ENCODE data around the gene FADS1.

The FADS1 gene

DNA sequence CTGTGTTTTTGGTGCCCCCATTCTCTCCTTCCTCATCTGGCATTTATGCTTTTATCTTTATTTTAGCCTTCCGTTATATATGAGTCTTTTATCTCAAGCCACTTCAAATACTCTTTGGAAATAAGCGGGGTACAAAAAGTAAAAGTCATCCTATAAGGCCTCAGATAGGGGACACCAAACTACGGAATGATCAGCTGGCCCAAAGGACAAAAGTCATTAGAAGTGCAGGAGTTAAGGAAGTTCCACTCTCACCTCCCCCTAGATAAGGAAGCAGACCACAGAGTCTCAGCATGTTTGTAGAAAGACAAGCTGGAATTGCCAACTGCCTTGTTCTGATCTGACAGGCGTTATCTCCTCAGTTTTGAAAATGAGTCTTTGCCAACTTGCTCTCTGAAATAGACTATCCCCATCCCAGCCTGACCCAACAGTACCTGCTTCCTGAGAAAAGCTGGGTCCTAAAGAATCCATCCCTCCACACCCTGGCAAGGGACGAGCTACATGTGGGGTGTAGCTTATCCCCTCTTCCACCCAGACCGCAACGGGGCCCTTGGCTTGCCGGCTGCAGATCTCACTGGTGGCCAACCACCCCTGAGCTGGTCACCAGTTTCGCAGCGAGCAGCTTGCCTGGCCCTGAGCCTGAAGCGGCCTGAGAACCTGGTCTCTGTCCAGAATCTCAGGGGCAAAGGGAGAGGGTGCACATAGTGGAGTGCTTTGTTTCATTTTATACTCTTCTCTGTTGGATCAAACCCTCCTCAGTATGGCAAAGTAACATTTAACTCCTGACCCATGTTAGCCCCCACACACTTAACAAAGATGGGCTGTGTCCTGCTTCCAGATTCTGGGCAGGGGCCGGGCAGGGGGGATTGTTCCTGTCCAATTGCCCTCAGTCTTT, 25.1 kb upstream of the FADS1 start:
- TF ChIP-seq, protein P1, sequence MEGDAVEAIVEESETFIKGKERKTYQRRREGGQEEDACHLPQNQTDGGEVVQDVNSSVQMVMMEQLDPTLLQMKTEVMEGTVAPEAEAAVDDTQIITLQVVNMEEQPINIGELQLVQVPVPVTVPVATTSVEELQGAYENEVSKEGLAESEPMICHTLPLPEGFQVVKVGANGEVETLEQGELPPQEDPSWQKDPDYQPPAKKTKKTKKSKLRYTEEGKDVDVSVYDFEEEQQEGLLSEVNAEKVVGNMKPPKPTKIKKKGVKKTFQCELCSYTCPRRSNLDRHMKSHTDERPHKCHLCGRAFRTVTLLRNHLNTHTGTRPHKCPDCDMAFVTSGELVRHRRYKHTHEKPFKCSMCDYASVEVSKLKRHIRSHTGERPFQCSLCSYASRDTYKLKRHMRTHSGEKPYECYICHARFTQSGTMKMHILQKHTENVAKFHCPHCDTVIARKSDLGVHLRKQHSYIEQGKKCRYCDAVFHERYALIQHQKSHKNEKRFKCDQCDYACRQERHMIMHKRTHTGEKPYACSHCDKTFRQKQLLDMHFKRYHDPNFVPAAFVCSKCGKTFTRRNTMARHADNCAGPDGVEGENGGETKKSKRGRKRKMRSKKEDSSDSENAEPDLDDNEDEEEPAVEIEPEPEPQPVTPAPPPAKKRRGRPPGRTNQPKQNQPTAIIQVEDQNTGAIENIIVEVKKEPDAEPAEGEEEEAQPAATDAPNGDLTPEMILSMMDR (IDR thresholded peaks at IDR 0.05), result no peak
- no peaks in the 10 kb centered on the region for H3K9me3 ChIP-seq
- peaks cover 7% of the 10 kb centered on the region for H3K36me3 ChIP-seq
- H3K27me3 ChIP-seq, result no peaks in the 10 kb centered on the region
- H3K4me3 ChIP-seq (ENCODE audit: low read depth in 1 of 2, low read length in 1 of 2), result no peak overlapping the region
- H3K4me1 ChIP-seq (ENCODE audit: control insufficient read depth in 1 of 2, insufficient read depth in 1 of 2, low read depth in 1 of 2, low read length in 1 of 2), result peaks cover under 1 to 1% of the 10 kb centered on the region in 2 experiments
- no peak overlapping the region for H3K27ac ChIP-seq

GRCh38 chr11:61840371-61840770, 23.6 kb upstream of the FADS1 start:
- peaks cover 7% of the 10 kb centered on the region for H3K36me3 ChIP-seq
- no peak overlapping the region for H3K4me3 ChIP-seq (ENCODE audit: low read depth in 1 of 2, low read length in 1 of 2)
- H3K4me1 ChIP-seq (ENCODE audit: control insufficient read depth in 1 of 2, insufficient read depth in 1 of 2, low read depth in 1 of 2, low read length in 1 of 2), result peaks cover 15 to 16% of the 10 kb centered on the region in 2 experiments
- no peaks in the 10 kb centered on the region for H3K27me3 ChIP-seq
- no peaks in the 10 kb centered on the region for H3K9me3 ChIP-seq
- H3K27ac ChIP-seq, result no peak overlapping the region
- TF ChIP-seq, protein P1 (IDR thresholded peaks at IDR 0.05), result no peak

GRCh38 chr11:61839742-61840141, 22.9 kb upstream of the FADS1 start:
- H3K9me3 ChIP-seq, result no peaks in the 10 kb centered on the region
- H3K27ac ChIP-seq, result no peak overlapping the region
- no peak overlapping the region for H3K4me3 ChIP-seq (ENCODE audit: low read depth in 1 of 2, low read length in 1 of 2)
- TF ChIP-seq, protein P1 (IDR thresholded peaks at IDR 0.05), result no peak
- no peaks in the 10 kb centered on the region for H3K27me3 ChIP-seq
- peaks cover 7% of the 10 kb centered on the region for H3K36me3 ChIP-seq
- H3K4me1 ChIP-seq (ENCODE audit: control insufficient read depth in 1 of 2, insufficient read depth in 1 of 2, low read depth in 1 of 2, low read length in 1 of 2), result peaks cover 22 to 23% of the 10 kb centered on the region in 2 experiments

GRCh38 chr11:61838921-61839320, 22.1 kb upstream of the FADS1 start:
- Histone ChIP-seq H3K36me3 (peaks cover 7% of the 10 kb centered on the region), H3K9me3 (no peaks in the 10 kb centered on the region), H3K27me3 (no peaks in the 10 kb centered on the region), H3K4me3 (ENCODE audit: low read depth in 1 of 2, low read length in 1 of 2) (no peak overlapping the region), H3K27ac (no peak overlapping the region), H3K4me1 (ENCODE audit: control insufficient read depth in 1 of 2, insufficient read depth in 1 of 2, low read depth in 1 of 2, low read length in 1 of 2) (peaks cover 30 to 31% of the 10 kb centered on the region in 2 experiments)
- TF ChIP-seq, protein P1 (IDR thresholded peaks at IDR 0.05), result no peak

GRCh38 chr11:61838501-61838900, 21.7 kb upstream of the FADS1 start:
- Histone ChIP-seq H3K36me3 (peaks cover 7% of the 10 kb centered on the region), H3K27ac (no peak overlapping the region), H3K4me1 (ENCODE audit: control insufficient read depth in 1 of 2, insufficient read depth in 1 of 2, low read depth in 1 of 2, low read length in 1 of 2) (peaks cover 30 to 35% of the 10 kb centered on the region in 2 experiments), H3K27me3 (no peaks in the 10 kb centered on the region), H3K9me3 (no peaks in the 10 kb centered on the region), H3K4me3 (ENCODE audit: low read depth in 1 of 2, low read length in 1 of 2) (no peak overlapping the region)
- TF ChIP-seq, protein P1 (IDR thresholded peaks at IDR 0.05), result no peak
